Measurements from ENCODE around the gene OGA.

- TF ChIP-seq SALL2 (tag by site-specific recombination; IDR thresholded peaks at IDR 0.05; ENCODE audit: borderline replicate concordance), result no peak
- TF ChIP-seq ZNF155 (tag by site-specific recombination; IDR thresholded peaks at IDR 0.05), result no peak
- no peak for TF ChIP-seq CTCF (tag by site-specific recombination; IDR thresholded peaks at IDR 0.05)
- no peak for TF ChIP-seq MZF1 (tag by site-specific recombination; IDR thresholded peaks at IDR 0.05; ENCODE audit: borderline replicate concordance)
- TF ChIP-seq ZFP41 (tag by site-specific recombination; IDR thresholded peaks at IDR 0.05; ENCODE audit: borderline replicate concordance), result no peak
- no peak for TF ChIP-seq ZNF274 (IDR thresholded peaks at IDR 0.05; ENCODE audit: low read length)
- TF ChIP-seq ZNF274 (tag by site-specific recombination; IDR thresholded peaks at IDR 0.05; ENCODE audit: borderline replicate concordance), result no peak
- no peak for TF ChIP-seq ZNF133 (tag by site-specific recombination; IDR thresholded peaks at IDR 0.05)
- no peak for TF ChIP-seq ZSCAN5A (tag by site-specific recombination; IDR thresholded peaks at IDR 0.05)
- TF ChIP-seq ZNF174 (tag by site-specific recombination; IDR thresholded peaks at IDR 0.05), result no peak
- no peak for TF ChIP-seq MYNN (tag by site-specific recombination; IDR thresholded peaks at IDR 0.05; ENCODE audit: borderline replicate concordance)
- TF ChIP-seq ZNF621 (tag by site-specific recombination; IDR thresholded peaks at IDR 0.05), result no peak
These were observed 30.2 kb upstream of the OGA start for GRCh38 chr10:101848408-101848807.
